OCI-M2 (cell line): Measurements from ENCODE around the gene NEBL.

Experiments
- DNase-seq: peaks from one replicate; lab custom pipeline; 2025; ENCODE audit not compliant: unreplicated experiment; lab: John Stamatoyannopoulos, UW

The NEBL gene

DNA sequence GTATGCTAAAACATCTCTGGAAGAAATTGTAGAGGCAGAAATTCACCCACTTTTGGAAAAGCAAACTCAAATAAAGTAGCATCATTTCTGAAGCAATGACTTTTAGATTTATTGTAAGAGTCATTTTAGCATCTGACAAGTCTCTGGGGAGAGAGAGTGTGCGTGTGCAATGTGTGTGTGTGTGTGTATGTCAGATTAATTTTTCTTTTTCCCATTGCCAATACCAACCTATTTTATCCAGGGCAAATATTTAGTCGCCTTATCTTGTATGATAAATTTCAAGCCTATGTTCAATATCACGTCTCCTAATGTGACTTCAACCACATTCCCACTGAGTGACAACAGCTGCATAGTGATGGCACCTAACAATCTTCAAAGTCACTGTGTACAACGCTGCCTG is 101.7 kb downstream of the NEBL start:
- no peak for DNase-seq

DNA sequence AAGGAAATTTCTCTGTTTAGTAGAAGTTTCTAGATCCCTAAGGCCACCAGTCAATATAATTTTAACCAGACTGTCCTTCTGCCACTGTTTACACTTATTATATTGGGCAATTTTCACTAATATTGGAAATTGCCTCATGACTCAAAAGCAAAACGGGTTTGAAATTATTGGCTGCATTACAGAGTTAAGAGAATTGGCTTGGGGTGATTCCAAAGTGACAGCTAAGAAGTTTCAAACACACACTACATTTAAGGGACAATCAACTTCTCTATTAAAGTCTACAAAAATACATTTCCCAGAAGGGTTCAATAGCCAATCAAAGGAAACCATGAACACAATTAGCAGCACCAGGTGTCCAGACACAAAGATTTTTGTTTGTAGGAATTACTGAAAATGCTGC is 111.9 kb downstream of the NEBL start:
- DNase-seq: no peak

- DNase-seq: no peak
These were observed 118.9 kb downstream of the NEBL start for GRCh38 chr10:20778008-20778757.

DNA sequence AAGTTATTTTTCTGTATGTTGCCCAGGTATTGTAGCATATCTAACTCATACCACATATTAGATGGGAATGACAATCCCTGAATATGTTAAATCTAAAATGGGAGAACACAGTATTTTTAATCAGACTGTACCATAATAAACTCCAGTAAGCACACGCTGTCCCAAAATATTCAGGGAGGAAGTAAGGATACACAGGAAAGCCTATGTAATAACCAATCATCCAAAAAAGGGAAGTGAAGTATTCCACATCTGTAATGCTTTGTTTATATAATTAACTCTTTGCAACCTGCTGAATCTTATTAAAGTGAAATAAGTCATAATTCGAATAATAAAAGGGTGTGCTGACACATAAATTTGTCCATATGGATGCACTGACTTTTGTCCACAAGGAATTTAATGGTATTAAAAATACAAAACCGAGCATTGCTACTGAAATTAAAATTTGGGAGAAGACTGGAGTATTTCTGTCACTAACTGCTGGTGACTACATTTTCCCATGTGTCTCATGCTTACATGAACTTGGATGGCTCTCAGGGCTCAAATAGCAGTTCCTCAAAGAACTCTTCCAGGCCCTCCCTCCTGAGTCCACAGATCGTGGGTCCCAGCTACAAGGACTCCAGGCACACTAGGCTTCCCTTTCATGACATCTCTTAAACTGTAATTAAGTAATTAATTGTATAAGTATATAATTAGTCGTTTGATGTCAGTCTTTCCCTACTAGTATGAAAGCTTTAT is 120.6 kb downstream of the NEBL start:
- DNase-seq: no peak

- DNase-seq: no peak
These were observed 126.1 kb downstream of the NEBL start for GRCh38 chr10:20771051-20771450.

GRCh38 chr10:20769481-20769880 is 127.6 kb downstream of the NEBL start:
- DNase-seq: no peak

GRCh38 chr10:20768843-20769242 is 128.3 kb downstream of the NEBL start:
- DNase-seq: no peak

DNA sequence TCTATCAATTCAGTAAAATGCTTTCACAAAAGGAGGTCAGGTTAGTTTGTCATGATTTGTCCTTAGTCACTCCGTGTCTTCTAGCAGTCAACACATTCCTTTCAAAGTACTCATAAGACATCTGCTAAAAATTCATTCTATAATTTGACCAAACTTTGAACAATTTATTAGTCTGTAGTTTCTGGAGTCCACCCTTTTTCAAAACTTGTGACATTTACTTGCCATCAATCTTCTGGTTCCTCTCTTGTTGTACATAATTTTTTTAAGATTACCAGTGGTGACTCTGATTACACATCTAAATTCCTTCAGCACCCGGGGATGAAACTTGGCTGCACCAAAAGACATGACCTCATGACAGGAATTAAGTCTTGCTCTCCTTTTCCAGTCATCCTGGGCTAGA is 130.1 kb downstream of the NEBL start:
- DNase-seq: no peak

DNA sequence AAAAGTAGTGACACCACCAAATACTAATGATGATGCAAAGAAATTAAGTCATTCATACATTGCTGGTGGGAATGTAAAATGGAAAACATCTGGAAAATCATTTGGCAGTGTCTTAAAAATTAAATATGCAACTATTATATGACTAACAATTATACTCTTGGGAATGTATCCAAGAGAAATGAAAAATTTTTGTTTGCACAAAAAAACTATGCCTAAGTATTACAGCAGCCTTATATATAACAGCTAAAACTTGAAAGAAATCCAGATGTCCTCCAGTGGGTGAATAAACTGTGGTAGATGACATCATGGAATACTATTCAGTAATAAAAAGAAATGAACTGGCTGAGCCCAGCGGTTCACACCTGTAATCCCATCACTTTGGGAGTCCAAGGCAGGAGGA is 132.0 kb downstream of the NEBL start:
- DNase-seq: no peak

- no peak for DNase-seq
These were observed 136.7 kb downstream of the NEBL start for GRCh38 chr10:20760460-20760859.

GRCh38 chr10:20748551-20748950 is 148.6 kb downstream of the NEBL start:
- DNase-seq: no peak

GRCh38 chr10:20747782-20748181 is 149.3 kb downstream of the NEBL start:
- no peak for DNase-seq

DNA sequence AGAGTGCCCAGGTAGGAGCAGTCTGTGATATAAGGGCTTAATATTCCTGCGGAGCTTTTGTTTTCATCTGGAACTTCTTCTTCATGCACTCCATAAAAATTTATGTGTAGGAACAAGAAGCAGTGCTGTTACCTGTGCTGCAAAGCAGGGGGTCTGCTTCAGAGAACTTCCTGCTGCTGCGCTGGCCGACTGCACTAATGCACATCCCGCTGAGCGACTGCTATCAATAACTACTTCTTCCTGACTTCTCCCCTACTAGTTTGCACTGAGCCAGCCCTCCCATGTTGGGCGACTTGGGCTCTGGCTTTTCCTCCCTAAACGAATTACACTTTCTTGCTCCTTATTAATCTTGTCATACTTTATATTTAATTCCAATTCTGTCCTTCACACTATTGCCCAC is 150.3 kb downstream of the NEBL start:
- DNase-seq: no peak

DNA sequence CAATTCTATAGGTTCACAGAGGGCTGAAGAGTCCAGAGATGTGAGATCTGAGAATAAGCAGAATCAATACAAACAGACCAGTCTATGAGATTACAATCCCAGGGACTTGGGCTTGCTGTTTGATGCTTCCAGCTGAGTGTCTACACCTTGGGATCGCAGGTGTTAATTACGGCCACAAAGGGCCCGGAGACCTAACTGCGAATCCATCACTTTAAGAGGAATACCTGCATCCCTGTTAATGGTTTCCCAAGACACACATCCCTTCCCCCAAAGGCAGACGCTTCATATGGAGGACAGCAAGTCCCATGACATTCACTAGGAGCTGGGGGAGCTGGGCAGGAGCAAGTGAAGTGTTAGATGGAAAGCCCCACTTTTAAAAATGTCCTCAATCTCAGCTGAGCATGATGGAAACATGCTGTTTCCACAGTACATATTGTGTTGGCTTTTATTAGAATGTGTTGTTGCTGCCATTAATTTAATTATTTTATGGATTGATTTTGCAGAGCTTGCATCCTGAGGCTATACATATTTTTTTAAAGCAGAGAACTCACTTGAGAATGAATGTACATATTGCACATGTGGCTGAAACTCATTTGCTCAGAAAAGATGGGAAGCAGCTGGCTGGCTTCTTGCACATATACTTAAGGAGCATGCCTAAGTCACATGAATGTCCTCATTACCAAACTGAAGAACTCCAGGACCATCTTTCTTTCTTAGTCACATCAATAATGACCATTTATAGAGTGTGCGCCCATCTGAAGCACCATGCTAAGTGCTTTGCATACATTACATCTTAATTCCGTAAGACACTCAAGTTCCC is 151.3 kb downstream of the NEBL start:
- no peak for DNase-seq

- no peak for DNase-seq
These were observed 152.3 kb downstream of the NEBL start for GRCh38 chr10:20744821-20745220.

DNA sequence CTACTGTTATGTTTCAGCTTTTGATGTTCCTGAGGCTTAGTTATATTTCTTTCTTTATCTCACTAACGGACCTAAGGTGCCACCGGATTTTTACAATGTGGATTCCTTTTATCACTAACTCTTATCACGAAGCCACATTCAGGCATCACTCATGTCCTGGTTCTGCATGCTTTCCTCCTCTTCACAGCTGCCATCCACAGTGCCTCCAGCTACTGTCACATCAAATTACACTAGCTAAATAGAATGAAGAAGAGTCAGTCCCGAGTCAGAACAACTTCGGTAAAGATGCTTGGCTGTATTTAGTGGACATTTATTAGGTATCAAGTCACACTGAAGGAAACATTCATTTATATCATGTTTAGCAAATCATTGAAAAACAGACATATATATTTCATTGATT is 153.2 kb downstream of the NEBL start:
- no peak for DNase-seq

GRCh38 chr10:20742737-20743541 is 154.2 kb downstream of the NEBL start:
- DNase-seq: no peak

DNA sequence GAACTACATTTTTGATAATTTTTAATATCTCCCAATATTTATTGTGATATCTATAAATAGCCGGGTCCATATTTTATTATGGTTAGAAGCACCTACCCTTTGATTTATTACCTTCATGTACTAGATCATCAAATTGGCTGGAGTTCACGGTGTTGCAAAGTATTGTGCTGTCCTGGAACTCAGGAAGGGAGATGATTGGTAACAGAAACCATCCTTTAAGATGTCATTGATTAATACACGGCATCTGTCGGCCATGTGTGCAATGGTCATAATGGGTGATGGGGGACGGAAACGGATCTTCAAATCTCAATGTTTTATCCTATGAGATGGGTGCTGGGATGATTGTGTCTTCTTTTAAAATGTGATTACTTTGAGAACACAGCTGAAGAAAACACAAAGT is 157.0 kb downstream of the NEBL start:
- DNase-seq: no peak

- no peak for DNase-seq
These were observed 160.0 kb downstream of the NEBL start for GRCh38 chr10:20737107-20737506.
